Measurements from ENCODE around the gene ELMO3. TPM values are rescaled to one million over a fixed set of nuclear protein-coding genes. Genes with fewer than 3 reads are reported as not detected.

The ELMO3 gene
- total and polyA plus RNA-seq, 2 of the 4 experiments (the other 2 are of a cell fraction) = 0.36 to 1.6 TPM

DNA sequence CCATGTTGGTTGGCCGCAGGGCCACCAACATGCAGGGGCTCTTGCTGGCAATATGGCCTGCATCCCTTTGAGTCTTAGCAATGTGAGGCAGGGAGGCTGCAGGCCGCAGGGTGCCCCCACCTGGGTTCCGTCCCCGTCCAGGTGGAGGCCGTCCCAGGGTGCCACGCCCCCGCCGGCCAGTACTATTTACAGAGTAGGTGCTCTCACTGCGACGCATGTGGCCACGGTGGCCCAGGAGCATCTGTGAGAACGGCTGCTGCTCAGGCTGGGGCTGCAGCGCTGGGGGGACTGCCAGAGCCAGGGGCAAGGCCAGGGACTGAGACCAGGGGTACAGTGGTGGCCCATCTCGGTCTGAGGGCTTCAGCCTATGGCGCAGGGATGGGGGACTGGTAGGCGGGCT, 18.8 kb upstream of the ELMO3 start:
- ChIA-PET CTCF (no interaction called here), POLR2A (ENCODE audit: unreplicated experiment) (interaction anchor here (0.6 kb wide), 1 partner anchor 79 kb away, joined by 4 read pairs; no protein-coding TSS in a partner anchor)
- no CpG with 5 or more reads among the region's 16 CpGs for WGBS, 2 experiments (ENCODE audit: extremely low coverage in 2 of 2, insufficient read length in 1 of 2)
- Histone ChIP-seq H3K79me1 (ENCODE audit: low read depth in 1 of 2, low read length in 2 of 2) (peaks cover 27 to 44% of the 10 kb centered on the region in 2 experiments), H3K27me3 (ENCODE audit: control insufficient read depth, insufficient read depth, low read length) (no peaks in the 10 kb centered on the region), H3K56ac (ENCODE audit: extremely low read depth, insufficient read depth, low read length) (no peak overlapping the region), H2BK5ac (ENCODE audit: low read depth, low read length, poor library complexity, severe bottlenecking) (no peak overlapping the region), H3K9me1 (ENCODE audit: insufficient read depth, low read length) (peaks cover 10% of the 10 kb centered on the region), H2BK20ac (ENCODE audit: low read depth, low read length) (no peak overlapping the region), H2BK120ac (ENCODE audit: low read depth, low read length) (no peak overlapping the region), H4K91ac (ENCODE audit: insufficient read depth, low read depth, low read length) (no peak overlapping the region), H3K4ac (ENCODE audit: low read depth, low read length) (no peak overlapping the region), H3K18ac (ENCODE audit: low read depth, low read length) (no peak overlapping the region), H3K27ac (ENCODE audit: insufficient read depth, low read length) (no peak overlapping the region), H3K9me3 (ENCODE audit: control insufficient read depth, insufficient read depth, low read length) (no peaks in the 10 kb centered on the region), H2BK15ac (ENCODE audit: low read depth, low read length) (no peak overlapping the region), H3K23ac (ENCODE audit: low read depth, low read length) (no peak overlapping the region), H3K36me3 (ENCODE audit: control insufficient read depth, insufficient read depth, low read length) (peaks cover 7% of the 10 kb centered on the region; the same call in 1 of the 2 replicates), H3K4me2 (ENCODE audit: low read depth, low read length) (no peak overlapping the region), H4K20me1 (ENCODE audit: insufficient read depth, low read length) (peaks cover 34% of the 10 kb centered on the region), H4K5ac (ENCODE audit: low read depth, low read length) (no peak overlapping the region), H4K8ac (ENCODE audit: low read depth in 2 of 2, low read length in 2 of 2) (no peak overlapping the region), H2AK5ac (ENCODE audit: low read depth, low read length) (no peak overlapping the region), H3K9ac (ENCODE audit: low read depth, low read length) (no peak overlapping the region), H2AK9ac (replicated peaks; ENCODE audit: low read depth, low read length, poor library complexity) (no peak overlapping the region), H3K4me1 (ENCODE audit: control insufficient read depth, insufficient read depth, low read length) (peaks cover 11% of the 10 kb centered on the region), H3K14ac (replicated peaks; ENCODE audit: low read depth, low read length) (no peak overlapping the region), H3K4me3 (ENCODE audit: insufficient read depth, low read depth, low read length) (no peak overlapping the region), H2AFZ (replicated peaks; ENCODE audit: low read length, poor library complexity) (no peak overlapping the region)
- ATAC-seq (ENCODE audit: low read depth) (no peak), DNase-seq (no peak)
- intact Hi-C loops (cut with micrococcal nuclease) (loop anchor here (10.0 kb wide), 1 partner anchor 165 kb away; no protein-coding TSS in a partner anchor), dilution Hi-C loops (cut with HindIII; ENCODE audit: low sequenced_read_pairs, unreplicated experiment) (no loop called here), in situ Hi-C loops (cut with MboI; ENCODE audit: low sequenced_read_pairs) (no loop called here)
- BruUV-seq (replicated peaks) = no TSS peak
- TF ChIP-seq, protein P1, sequence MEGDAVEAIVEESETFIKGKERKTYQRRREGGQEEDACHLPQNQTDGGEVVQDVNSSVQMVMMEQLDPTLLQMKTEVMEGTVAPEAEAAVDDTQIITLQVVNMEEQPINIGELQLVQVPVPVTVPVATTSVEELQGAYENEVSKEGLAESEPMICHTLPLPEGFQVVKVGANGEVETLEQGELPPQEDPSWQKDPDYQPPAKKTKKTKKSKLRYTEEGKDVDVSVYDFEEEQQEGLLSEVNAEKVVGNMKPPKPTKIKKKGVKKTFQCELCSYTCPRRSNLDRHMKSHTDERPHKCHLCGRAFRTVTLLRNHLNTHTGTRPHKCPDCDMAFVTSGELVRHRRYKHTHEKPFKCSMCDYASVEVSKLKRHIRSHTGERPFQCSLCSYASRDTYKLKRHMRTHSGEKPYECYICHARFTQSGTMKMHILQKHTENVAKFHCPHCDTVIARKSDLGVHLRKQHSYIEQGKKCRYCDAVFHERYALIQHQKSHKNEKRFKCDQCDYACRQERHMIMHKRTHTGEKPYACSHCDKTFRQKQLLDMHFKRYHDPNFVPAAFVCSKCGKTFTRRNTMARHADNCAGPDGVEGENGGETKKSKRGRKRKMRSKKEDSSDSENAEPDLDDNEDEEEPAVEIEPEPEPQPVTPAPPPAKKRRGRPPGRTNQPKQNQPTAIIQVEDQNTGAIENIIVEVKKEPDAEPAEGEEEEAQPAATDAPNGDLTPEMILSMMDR (conservative IDR thresholded peaks at IDR 0.05; ENCODE audit: low read depth, low read length) = no peak
- TF ChIP-seq RFX5 (IDR thresholded peaks at IDR 0.05; ENCODE audit: low read depth, low read length) (no peak), SMC3 (IDR thresholded peaks at IDR 0.05; ENCODE audit: low read depth, low read length) (no peak), CEBPB (IDR thresholded peaks at IDR 0.05; ENCODE audit: low read depth, low read length) (no peak), RCOR1 (IDR thresholded peaks at IDR 0.05; ENCODE audit: insufficient replicate concordance, low read length) (no peak), CHD1 (IDR thresholded peaks at IDR 0.05; ENCODE audit: low read depth, low read length) (no peak), NFE2L2 (IDR thresholded peaks at IDR 0.05; ENCODE audit: low read depth, low read length) (no peak), MXI1 (IDR thresholded peaks at IDR 0.05; ENCODE audit: borderline replicate concordance, low read depth, low read length) (no peak), MAFK (IDR thresholded peaks at IDR 0.05; ENCODE audit: low read depth, low read length) (no peak), POLR2A (IDR thresholded peaks at IDR 0.05; ENCODE audit: low read depth, low read length) (no peak), MAZ (IDR thresholded peaks at IDR 0.05; ENCODE audit: borderline replicate concordance, low read depth, low read length) (no peak)
- TF ChIP-seq, protein P2, sequence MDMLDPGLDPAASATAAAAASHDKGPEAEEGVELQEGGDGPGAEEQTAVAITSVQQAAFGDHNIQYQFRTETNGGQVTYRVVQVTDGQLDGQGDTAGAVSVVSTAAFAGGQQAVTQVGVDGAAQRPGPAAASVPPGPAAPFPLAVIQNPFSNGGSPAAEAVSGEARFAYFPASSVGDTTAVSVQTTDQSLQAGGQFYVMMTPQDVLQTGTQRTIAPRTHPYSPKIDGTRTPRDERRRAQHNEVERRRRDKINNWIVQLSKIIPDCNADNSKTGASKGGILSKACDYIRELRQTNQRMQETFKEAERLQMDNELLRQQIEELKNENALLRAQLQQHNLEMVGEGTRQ (IDR thresholded peaks at IDR 0.05; ENCODE audit: low read depth, low read length) = no peak

All from IMR-90 (cell line).